ENCODE measurements around the gene GPC5.

GRCh38 chr13:91351980-91352379 is 46.4 kb upstream of the GPC5 start:
- no peak for TF ChIP-seq CTCF (IDR thresholded peaks at IDR 0.05 in 8 of 11, conservative IDR thresholded peaks at IDR 0.05 in 3 of 11)
- TF ChIP-seq POLR2A (IDR thresholded peaks at IDR 0.05), result no peak
- no peak for TF ChIP-seq POLR2AphosphoS5 (IDR thresholded peaks at IDR 0.05)

Data from spleen (tissue), 7 donors.